HT-29 (cell line): ENCODE data around the gene GLB1L3. TPM values are rescaled to one million over a fixed set of nuclear protein-coding genes. Genes with fewer than 3 reads are reported as not detected.
"Not testable (repeated sequence)": the region's sequence is repeated elsewhere in the genome, so short reads cannot be mapped to it uniquely, and the experiment has no call there.

Experiments
- DNase-seq: peaks from one replicate; pipeline ENCODE4 v3.0.0-alpha.2; 2015; ENCODE audit warnings: low spot score
- total RNA-seq: library from RNA; depleted of rRNA; stranded (reverse); fragments of >200 nt; shearing (Covaris generic); gene quantifications from 2 replicates; pipeline ENCODE4 v1.2.3, GENCODE V29; 2014

Gene GLB1L3
- total RNA-seq, 1 experiment from 2014 or later, result not detected

DNA sequence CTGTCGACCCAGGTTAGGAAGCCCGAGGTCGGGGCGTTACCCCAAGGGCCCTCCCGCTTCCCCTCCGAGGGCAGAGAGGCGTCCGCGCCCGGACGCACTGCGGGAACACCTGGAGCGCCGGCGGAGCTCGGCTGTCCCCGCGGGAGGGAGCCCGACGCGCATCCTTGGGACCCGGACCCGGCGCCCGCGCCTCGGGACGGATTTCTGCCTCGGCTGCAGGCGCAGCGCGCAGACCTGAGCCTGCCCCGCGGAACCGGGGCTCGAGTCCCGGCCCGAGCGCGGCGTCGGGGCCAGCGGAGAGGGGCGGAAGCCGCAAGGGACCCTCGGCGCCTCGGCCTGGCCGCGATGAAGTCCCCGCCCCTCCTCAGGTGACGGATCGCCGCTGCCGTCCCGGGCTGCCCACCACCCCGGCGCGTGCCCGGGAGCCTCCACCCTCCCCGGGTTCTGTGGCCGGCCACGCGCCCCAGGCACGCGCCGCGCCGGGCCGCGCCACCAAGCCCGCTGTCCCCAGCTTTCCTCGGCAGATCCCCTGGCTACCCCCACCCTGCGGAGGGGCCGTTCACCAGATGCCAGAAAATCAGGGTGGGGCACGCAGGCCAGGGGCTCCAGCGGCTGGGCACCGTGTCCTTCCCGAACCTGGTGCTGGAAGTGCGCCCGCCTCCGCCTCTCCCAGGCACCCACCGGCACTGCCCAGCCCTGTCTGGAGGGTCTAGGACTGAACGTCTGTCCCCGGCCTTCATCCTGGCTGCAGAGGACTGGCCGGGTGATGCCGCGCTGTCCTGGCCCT is 410 bp downstream of the GLB1L3 start:
- no peak for DNase-seq

DNA sequence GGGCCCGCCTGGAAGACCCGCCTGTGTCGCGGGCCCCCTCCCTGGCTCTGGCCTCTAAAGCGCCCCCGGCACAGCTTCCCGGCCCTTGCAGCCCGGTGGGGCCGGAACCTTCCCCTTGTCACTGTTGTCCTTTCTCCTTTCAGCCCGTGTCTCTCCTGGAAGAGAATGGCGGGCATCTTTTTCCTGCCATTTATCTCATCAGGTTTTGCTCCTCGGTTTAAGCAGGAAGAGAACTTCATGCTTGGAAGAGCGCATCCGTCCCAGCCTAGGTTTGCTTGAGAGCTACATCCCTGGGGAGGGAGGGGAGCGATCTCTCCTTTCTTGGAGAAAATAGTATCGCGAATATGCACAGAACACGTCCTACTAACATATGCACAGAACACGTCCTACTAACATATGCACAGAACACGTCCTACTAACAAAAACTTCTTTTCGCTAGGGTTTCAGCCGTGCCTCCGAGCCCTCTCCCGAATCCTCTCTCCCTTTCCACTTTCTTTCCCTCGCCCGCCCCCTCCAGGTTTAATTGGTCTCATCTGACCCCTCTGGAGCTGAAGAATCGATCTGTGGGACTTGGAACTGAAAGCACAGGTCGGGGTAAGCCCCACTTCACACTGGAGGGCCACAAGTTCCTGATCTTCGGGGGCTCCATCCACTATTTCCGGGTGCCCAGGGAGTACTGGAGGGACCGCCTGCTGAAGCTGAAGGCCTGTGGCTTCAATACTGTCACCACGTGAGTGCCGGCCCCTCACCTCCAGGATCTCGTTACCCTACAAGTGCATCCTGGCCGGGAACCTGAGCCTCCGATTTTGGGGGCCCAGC is 1.2 kb downstream of the GLB1L3 start:
- DNase-seq, result no peak

- DNase-seq, result no peak
Observed at GRCh38 chr11:134278356-134278755, 2.2 kb downstream of the GLB1L3 start.

DNA sequence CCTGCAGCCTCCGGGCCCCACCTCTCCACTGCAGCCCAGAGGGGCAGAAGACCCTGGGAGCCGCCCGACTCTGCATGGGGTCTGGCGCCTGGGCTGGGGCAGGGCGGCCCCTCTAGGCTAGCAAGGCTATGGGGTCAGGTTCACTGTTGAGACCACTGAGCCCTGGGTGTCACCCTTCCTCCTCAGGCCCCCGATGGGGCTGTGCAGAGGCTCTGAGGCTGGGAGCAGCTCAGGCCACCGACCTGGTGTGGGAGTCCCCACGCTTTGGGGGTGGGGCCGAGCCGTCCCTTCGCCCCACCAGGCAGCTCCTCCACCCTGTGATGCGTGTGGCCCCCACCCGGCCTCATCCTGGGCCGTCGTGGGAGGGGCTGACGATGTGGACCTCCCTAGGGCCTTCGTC is 5.5 kb downstream of the GLB1L3 start:
- not testable (repeated sequence) for DNase-seq

GRCh38 chr11:134282121-134283045 is 6.2 kb downstream of the GLB1L3 start:
- DNase-seq, result no peak

- no peak for DNase-seq
Observed at GRCh38 chr11:134283461-134284230, 7.5 kb downstream of the GLB1L3 start.

GRCh38 chr11:134284349-134284748 is 8.2 kb downstream of the GLB1L3 start:
- not testable (repeated sequence) for DNase-seq

- DNase-seq, result no peak
Observed at GRCh38 chr11:134287561-134287960, 11.4 kb downstream of the GLB1L3 start.

DNA sequence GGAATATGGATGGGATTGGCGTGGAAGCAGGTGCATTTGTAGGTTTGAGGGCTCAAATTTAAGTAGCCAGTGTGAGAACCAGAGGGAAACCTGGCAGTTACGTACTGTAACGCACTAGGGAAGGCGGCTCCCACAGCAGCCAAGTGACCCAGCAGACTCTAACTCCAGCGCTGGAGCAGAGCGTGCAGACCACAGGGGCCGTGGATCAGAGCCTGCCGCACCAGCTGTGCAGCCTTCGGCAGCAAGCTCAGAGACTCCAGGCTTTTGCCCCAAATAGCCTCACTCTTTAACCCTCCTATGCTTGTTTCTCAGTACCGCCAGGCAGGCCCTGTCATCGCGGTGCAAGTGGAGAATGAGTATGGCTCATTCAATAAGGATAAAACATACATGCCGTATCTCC is 12.3 kb downstream of the GLB1L3 start:
- DNase-seq, result no peak

DNA sequence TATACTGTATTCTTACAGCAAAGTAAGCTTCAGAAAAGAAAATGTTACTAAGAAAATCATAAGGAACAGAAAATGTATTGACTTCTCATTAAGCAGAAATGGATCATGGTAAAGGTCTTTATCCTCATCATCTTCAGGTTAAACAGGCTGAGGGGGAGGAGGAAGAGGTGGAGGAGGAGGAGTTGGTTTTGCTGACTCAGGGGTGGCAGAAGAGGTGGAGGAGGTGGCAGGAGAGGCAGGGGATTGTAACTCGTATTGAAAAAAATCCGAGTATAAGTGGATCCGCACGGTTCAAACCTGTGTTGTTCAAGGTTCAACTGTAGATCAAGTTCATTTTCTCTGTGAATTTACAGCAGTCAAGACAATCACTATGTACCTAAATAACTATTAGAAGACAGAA is 13.0 kb downstream of the GLB1L3 start:
- DNase-seq, result no peak

DNA sequence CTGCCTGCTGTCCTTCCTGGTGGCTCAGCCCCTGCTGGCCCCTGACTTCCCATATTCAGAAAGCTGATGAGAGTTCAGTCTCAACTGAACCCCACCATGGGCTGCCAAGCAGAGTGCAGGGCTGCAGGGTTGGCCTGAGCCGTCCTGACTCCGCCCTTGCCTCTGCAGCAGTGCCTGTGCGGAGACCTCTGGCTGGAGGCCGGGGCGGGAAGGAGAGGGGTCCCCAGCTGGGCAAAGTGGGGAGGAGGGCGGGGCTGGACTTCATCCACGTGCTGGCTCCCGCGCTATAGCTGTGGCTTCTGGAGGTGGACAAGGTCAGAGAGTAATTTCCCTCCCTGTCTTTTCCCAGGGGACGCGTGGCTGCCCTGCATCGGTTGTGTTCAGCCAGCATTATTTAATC is 13.6 kb downstream of the GLB1L3 start:
- DNase-seq, result no peak

DNA sequence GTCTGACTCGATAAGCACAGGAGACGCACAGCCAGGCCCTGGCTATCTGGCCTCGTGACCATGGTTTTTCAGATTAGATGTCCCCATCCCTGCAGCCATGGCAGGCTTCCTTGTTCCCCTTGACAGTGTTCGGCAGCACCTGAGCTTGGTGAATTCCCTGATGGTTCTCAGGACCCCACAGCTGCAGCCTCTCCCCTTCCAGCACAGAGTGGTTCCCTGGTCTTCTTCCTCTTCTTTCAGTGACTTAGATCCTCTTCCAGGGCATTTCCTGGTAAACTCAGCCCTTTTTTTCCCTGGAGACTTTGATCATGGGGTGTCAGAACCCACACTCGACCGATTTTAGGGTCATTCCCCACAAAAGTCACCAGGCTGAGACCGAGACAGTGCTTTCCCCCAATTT is 14.5 kb downstream of the GLB1L3 start:
- no peak for DNase-seq

DNA sequence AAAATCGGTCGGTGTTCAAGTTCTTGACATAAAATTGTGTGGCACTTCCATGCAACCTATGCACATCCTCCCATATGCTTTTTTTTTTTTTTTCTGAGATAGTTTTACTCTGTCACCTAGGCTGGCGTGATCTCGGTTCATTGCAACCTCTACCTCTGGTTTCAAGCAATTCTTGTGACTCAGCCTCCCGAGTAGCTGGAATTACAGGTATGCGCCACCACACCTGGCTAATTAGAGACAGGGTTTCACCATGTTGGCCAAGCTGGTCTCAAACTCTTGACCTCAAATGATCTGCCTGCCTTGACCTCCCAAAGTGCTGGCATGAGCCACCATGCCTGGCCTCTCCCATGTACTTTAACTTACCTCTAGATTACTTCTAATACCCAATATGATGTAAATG is 15.0 kb downstream of the GLB1L3 start:
- DNase-seq, result no peak

DNA sequence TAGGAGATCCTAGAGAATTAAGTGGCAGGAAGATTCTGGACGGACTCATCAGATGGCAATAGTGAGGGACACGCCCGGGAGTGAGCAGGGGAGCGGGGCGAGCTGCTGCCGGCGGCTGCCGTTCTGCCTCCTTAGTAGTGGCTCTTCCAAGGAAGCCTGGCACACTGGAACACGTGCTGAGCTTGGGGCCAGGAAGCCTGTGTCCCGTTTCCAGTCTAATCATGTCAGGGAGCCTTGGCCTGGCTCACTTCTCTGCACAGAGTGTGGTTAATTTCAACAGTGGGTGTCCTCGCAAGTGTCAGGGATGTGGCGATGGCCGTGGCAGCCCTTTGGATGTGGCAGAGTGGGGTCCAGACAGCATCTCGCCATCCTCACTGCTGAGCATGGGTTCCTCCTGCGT is 16.5 kb downstream of the GLB1L3 start:
- no peak for DNase-seq

DNA sequence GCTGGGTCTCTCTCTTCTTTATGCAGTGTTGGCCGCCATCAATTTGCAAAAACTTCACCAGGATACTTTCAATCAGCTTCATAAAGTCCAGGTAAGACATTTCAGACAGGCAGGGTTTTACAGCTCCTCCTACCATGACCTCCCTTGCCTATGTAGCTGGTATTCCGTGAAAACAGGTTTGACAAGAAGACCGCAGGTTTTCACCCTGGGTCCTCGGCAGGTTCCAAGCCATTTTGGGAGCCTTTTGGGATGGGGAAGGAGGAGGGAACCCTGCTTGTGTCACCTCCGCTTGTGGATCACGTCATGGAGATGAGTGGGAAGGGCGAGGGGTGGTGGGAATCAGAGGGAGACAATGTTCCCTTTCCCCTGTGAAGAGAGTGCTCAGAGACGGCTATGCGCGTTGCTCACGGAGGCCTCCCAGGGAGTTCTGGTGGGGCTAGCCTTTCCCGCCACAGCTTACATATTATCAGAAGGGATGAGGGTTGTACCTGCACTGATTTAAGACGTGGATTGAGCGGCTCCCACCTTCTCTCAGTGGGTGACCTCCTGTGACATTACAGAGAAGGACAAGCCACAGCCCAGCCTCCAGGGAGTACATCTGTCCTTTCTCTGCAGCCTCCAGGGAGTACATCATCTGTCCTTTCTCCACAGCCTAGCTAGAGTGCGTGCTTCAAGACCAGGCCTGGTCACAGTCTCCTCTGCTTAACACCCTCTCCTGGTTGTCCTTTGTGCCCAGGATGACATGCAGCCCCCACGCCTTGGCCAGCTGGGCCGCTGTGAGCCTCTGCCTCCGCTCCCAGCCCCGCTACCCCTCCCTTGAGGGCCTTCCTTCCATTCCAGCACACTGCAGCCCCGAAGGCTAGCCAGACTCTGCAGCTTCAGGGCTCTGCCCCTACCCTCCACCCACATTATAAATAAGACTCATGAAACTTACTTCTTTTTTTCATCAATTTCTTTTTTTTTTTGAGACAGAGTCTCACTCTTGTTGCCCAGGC is 17.2 kb downstream of the GLB1L3 start:
- DNase-seq, result no peak

- DNase-seq, result no peak
Observed at GRCh38 chr11:134294664-134295063, 18.5 kb downstream of the GLB1L3 start.

DNA sequence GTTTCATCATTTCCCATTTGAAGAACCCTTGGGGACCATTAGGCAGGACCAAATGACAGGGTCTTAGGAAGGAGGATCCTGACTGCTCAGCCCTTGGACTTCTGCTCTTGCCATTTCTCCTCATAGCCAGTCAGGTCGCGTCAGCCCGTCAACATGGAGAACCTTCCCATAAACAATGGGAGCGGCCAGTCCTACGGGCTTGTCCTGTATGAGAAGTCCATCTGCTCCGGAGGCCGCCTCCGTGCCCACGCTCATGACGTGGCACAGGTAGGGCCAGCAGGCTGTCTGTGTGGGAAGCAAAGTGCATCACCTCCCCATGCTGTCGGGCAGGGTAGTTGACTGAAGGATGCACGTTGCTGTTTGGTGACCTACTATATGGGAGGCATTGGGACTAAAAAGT is 36.0 kb downstream of the GLB1L3 start:
- no peak for DNase-seq

DNA sequence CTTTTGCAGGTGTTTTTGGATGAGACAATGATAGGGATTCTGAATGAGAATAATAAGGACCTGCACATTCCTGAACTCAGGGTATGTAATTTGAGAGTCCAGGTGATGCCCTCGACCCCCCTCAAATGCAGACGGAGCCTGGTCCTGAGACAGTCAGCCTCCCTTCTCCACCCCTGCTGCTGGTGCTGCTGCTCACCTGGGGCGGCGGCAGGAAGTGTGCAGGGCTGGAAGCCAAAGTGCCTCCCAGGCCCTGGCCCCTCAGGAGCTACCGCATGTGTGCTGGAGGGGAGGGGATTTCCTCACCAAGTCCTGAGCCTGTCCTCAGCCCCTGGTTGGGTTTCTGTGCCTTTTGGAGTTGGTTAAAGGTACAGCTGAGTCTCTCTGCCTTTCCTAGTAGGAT is 36.6 kb downstream of the GLB1L3 start:
- DNase-seq, result no peak

GRCh38 chr11:134313379-134313778 is 37.2 kb downstream of the GLB1L3 start:
- no peak for DNase-seq
